Activated T-helper 17 cell treated with anti-CD3 and anti-CD28 coated beads, Interleukin-2, amount 50 U/mL, for 72 hours (primary cell): ENCODE data around the gene SPDYE1. TPM values are rescaled to one million over a fixed set of nuclear protein-coding genes. Genes with fewer than 3 reads are reported as not detected.
"Not testable (repeated sequence)": the region's sequence is repeated elsewhere in the genome, so short reads cannot be mapped to it uniquely, and the experiment has no call there.

ENCODE experiments used
- ATAC-seq: fragments of 150-1000 bp; cut with Tn5 transposase; replicated peaks from 2 replicates; pipeline ENCODE4 v1.10.0; 2021; ENCODE audit warnings: mild to moderate bottlenecking, moderate library complexity
- H3K27ac Mint-ChIP-seq: one replicate; pipeline ENCODE4 v1.8.0; 2022; ENCODE audit warnings: mixed read lengths
- H3K27me3 Mint-ChIP-seq: one replicate; pipeline ENCODE4 v1.8.0; 2022; ENCODE audit warnings: mixed read lengths
- H3K36me3 Mint-ChIP-seq: one replicate; pipeline ENCODE4 v1.8.0; 2022; ENCODE audit warnings: low read depth, mild to moderate bottlenecking, mixed read lengths
- H3K4me1 Mint-ChIP-seq: one replicate; pipeline ENCODE4 v1.8.0; 2022; ENCODE audit warnings: mixed read lengths
- H3K4me3 Mint-ChIP-seq: one replicate; pipeline ENCODE4 v1.8.0; 2022; ENCODE audit warnings: mild to moderate bottlenecking, mixed read lengths
- H3K9me3 Mint-ChIP-seq: one replicate; pipeline ENCODE4 v1.8.0; 2022; ENCODE audit warnings: mixed read lengths
- total RNA-seq, 2 donors: library from RNA; stranded (reverse); gene quantifications; one replicate each; pipeline ENCODE4 v1.2.3, GENCODE V29; 2022

The SPDYE1 gene
- total RNA-seq, 2 donors from 2014 or later: not detected

DNA sequence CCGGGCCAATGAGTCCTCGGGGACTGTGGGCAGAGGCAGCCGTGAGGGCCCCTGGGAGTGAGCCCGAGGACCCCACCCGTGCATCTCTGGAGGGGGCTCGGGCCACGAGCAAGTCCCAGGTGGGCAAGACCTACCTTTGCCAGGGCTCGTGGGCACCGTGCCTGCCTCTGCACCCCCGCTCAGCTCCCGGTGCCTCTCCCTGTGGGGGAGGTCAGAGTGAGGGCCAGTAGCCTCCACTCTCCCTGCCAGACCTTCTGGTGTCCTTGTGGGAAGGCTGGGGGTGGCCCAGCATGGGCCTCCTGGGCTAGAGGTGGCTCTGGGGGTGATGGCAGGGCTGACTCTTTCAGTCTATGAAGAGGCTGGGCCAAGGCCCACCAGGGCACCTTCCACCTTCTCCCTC lies 31.7 kb downstream of the SPDYE1 start:
- H3K4me3 Mint-ChIP-seq, ATAC-seq, H3K9me3 Mint-ChIP-seq, H3K4me1 Mint-ChIP-seq, H3K27me3 Mint-ChIP-seq, H3K36me3 Mint-ChIP-seq, H3K27ac Mint-ChIP-seq: not testable (repeated sequence)

DNA sequence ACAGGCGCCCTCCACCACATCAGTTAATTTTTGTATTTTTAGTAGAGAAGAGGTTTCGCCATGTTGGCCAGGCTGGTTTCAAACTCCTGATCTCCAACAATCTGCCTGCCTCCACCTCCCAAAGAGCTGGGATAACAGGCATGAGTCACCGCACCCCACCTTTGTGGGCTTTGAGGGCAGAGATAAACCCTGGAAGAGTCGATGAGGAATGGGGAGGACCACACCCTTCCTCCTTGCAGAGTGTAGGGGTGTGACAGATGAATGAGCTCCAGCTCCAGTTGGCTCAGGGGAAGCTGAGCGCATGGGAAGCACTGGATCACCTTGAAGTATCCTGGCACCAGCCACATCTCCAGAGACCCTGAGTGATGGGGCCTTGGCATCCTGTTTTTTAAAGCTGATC lies 32.3 kb downstream of the SPDYE1 start:
- H3K9me3 Mint-ChIP-seq, H3K4me1 Mint-ChIP-seq, H3K4me3 Mint-ChIP-seq, H3K36me3 Mint-ChIP-seq, H3K27ac Mint-ChIP-seq, H3K27me3 Mint-ChIP-seq, ATAC-seq: not testable (repeated sequence)

DNA sequence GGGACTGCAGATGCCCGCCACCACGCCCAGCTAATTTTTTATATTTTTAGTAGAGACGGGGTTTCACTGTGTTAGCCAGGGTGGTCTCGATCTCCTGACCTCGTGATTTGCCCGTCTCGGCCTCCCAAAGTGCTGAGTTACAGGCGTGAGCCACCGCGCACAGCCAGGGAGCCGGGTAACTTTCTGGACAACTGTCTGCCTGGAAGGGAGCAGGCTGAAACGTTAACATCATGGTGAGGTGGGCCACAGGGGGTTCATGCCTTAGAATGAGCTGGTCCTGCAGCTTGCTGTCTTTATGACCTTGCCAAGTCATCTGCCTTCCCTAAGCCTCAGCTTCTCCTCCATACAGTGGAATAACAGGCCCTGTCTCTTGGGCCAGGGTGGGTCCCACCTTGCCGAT lies 33.6 kb downstream of the SPDYE1 start:
- H3K27ac Mint-ChIP-seq, H3K9me3 Mint-ChIP-seq, H3K4me3 Mint-ChIP-seq, H3K27me3 Mint-ChIP-seq, ATAC-seq, H3K4me1 Mint-ChIP-seq: not testable (repeated sequence)
- H3K36me3 Mint-ChIP-seq: peaks cover 12% of the 10 kb centered on the region

DNA sequence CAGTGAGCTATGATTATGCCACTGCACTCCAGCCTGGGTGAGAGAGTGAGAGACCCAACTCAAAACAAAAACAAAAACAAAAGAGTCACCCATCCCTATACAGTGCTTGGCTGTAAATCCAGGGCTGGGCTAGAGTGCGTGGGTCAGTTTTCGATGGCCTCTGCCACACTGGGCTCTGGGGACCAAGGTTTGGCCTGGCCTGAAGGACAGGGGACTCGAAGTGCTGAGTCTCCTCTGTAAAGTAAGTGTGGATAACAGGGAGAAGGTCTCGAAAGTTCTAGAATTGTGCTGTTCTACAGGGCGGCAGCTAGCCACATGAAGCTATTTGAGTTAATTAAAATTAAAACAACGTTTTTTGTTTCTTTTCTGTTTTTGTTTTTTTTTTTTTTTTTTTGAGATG lies 34.3 kb downstream of the SPDYE1 start:
- ATAC-seq, H3K4me3 Mint-ChIP-seq, H3K4me1 Mint-ChIP-seq, H3K27me3 Mint-ChIP-seq, H3K9me3 Mint-ChIP-seq, H3K27ac Mint-ChIP-seq: not testable (repeated sequence)
- H3K36me3 Mint-ChIP-seq: peaks cover 12% of the 10 kb centered on the region

DNA sequence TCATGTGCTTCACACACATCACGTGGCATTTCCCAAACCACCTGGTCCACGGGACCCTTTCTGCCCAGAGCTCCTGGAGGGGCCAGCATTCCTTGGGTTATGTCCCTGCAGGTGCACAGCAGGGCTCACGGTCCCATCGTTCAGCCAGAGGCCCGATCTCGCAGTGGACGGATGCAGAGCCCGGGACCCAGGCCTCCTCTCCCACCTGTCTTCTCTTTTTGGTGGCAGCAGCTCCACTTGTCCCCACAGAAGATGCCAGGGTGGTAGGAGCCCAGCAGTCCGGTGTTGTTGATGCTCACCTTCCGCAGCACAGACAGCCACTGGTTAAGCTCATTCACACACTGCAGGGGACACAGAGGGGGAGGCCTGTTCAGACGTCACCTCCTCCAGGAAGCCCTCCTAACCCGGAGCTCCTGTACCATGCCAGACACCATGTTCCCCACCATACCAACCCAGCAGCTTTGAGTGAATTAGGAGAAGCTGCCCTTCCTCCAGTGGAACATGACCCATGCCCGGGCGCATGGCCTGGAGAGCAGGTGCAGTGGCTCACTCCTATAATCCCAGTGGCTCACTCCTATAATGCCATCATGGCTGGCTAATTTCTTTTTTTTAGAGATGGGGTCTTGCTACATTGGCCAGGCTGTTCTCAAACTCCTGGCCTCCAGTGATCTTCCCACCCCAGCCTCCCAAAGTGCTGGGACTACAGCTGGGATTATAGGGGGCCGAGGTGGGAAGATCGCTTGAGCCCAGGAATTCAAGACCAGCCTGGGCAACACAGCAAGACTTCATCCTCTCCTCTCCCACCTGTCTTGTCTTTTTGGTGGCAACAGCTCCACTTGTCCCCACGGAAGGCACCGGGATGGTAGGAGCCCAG lies 36.5 kb downstream of the SPDYE1 start:
- H3K36me3 Mint-ChIP-seq: peaks cover 12% of the 10 kb centered on the region
- not testable (repeated sequence) for H3K27ac Mint-ChIP-seq, H3K9me3 Mint-ChIP-seq, H3K27me3 Mint-ChIP-seq, H3K4me1 Mint-ChIP-seq, ATAC-seq, H3K4me3 Mint-ChIP-seq

DNA sequence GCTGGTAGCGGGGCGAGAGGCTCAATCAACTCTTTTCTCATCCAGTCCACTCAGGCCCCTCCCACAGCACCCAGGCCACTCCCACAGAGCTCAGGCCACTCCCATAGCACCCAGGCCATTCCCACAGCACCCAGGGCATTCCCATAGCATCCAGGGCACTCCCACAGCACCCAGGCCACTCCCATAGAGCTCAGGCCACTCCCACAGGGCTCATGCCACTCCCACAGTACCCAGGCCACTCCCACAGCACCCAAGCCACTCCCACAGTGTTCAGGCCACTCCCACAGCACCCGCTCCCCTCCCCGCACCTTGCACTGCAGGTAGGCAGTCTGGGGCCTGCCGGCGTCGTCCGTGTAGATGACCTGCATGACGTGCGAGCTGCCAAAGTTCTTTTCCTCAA lies 38.7 kb downstream of the SPDYE1 start:
- not testable (repeated sequence) for H3K27ac Mint-ChIP-seq, H3K4me1 Mint-ChIP-seq, H3K4me3 Mint-ChIP-seq, H3K9me3 Mint-ChIP-seq, H3K27me3 Mint-ChIP-seq
- H3K36me3 Mint-ChIP-seq: peaks cover 12% of the 10 kb centered on the region
- ATAC-seq: peak; percentile 39

DNA sequence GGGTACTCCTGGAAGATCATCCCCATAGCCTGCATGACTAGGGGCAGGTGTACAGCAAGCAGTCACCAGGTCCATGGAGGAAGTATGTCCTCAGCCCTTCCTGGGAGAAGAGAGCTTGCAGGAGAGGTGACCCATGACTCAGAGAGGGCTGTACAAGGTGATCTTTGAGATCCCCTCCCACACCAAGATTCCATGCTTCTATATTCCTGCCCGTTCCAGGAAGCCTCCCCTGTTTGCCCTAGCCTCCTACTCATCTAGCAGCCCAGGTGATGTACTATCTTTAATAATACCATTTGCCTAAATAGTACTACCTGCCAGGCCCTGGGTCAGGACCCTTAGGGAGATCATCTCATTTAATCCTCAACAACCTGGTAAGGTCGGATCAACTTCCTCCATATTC lies 40.3 kb downstream of the SPDYE1 start:
- not testable (repeated sequence) for H3K4me3 Mint-ChIP-seq, H3K27me3 Mint-ChIP-seq, H3K4me1 Mint-ChIP-seq, ATAC-seq, H3K27ac Mint-ChIP-seq, H3K9me3 Mint-ChIP-seq
- peaks cover 12% of the 10 kb centered on the region for H3K36me3 Mint-ChIP-seq

DNA sequence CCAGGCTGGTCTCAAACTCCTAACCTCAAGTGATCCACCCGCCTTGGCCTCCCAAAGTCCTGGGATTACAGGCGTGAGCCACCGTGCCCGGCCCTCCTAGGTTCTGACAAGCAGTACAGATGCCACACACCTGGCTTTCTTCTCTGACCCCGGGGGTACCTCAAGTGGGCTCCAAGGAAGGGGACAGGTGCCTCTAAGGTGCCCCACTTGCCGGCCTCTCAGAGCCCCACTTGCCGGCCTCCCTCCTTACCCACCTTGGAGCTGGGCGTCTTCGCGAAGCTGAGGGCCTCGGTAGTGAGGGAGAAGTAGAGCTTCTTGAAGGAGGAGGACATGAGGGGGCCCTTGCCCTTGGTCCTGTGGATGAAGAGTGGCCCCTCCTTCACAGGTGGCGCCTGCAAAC lies 40.9 kb downstream of the SPDYE1 start:
- not testable (repeated sequence) for H3K36me3 Mint-ChIP-seq, H3K27me3 Mint-ChIP-seq, H3K9me3 Mint-ChIP-seq, H3K27ac Mint-ChIP-seq, H3K4me1 Mint-ChIP-seq, H3K4me3 Mint-ChIP-seq, ATAC-seq

DNA sequence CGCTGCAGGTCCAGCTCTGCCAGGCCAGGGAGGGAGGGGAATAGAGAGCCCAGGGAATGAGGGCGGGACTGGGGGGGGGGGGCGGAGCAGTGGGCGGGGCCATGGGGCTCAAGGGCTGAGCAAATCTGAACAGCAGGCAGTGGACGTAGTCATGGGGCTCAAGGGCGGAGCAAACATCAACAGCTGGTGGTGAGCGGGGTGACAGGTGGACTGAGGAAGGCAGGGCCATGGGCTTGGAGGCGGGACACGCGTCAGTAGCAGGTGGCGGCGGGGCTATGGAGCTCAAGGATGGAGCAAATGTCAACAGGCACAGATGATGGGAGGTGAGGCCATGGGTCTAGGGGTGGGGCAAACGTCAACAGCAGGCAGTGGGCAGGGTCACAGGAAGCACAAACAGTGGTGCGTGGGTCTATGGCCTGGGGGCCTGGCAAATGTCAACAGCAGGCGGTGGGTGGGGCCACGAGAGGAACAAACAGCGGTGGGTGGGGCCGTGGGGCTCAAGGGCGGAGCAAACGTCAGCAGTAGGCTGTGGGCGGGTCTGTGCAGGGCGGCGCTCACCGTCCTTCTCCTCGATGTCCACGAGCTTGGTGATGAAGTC lies 41.4 kb downstream of the SPDYE1 start:
- H3K27me3 Mint-ChIP-seq, H3K9me3 Mint-ChIP-seq, H3K4me1 Mint-ChIP-seq, H3K27ac Mint-ChIP-seq, H3K36me3 Mint-ChIP-seq: not testable (repeated sequence)
- H3K4me3 Mint-ChIP-seq: peak overlapping the region; percentile 49
- peak; percentile 79 for ATAC-seq

DNA sequence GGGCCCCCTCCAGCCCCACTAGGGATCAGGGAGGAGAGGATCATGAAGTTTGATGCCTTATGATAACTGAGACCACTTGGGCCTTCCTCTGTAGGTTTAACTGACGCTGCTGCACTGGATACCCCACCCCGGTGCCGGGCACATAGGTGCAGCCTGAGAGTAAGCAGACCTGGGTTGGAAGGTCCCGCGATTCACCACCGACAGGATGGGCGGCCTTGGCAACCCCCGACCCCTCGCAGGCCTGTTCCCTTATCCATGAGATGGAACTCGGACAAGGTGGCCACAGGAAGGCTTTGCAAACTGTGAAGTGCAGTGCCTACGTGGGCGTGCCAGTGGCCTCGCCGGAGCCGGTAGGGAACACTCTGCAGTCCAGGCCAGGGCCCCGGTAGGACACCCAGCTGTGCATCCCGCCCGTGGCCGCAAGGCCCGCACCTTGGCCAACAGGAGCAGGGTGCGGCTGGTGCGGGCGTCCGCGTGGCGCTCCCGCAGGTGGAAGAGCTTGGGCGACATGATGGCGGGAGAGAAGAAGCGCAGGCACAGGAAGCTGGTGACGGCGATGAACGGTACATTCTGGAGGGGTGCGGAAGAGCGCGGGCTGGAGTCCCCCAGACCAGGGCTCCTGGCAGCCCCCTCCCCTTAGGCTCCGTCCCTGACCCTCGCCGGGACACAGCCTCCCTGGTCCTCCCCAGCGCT lies 42.2 kb downstream of the SPDYE1 start:
- ATAC-seq: peak; percentile 22
- not testable (repeated sequence) for H3K36me3 Mint-ChIP-seq, H3K27me3 Mint-ChIP-seq, H3K27ac Mint-ChIP-seq, H3K4me1 Mint-ChIP-seq, H3K9me3 Mint-ChIP-seq
- peak overlapping the region; percentile 79 for H3K4me3 Mint-ChIP-seq

DNA sequence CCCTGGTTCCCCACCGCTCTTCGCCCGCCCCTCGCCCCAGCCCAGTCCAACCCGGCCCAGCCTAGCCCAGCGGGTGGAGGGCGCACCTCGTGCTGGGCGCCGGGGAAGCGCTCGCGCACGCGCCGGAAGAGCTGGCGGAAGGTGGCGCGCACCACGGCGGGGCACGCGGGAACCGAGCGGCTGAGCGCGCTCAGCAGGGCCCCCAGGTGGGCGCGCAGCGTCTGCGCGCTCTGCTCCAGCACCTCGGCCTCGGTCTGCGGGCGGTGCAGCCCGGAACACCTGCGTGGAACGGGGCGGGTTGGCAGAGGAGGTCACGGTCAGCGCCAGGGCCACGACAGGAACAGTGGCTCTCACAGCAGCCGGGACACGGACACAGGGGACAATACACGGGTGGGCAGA lies 42.8 kb downstream of the SPDYE1 start:
- H3K4me1 Mint-ChIP-seq, H3K36me3 Mint-ChIP-seq, H3K9me3 Mint-ChIP-seq, H3K27me3 Mint-ChIP-seq, H3K27ac Mint-ChIP-seq: not testable (repeated sequence)
- ATAC-seq: peak; percentile 53
- peak overlapping the region; percentile 79 for H3K4me3 Mint-ChIP-seq

DNA sequence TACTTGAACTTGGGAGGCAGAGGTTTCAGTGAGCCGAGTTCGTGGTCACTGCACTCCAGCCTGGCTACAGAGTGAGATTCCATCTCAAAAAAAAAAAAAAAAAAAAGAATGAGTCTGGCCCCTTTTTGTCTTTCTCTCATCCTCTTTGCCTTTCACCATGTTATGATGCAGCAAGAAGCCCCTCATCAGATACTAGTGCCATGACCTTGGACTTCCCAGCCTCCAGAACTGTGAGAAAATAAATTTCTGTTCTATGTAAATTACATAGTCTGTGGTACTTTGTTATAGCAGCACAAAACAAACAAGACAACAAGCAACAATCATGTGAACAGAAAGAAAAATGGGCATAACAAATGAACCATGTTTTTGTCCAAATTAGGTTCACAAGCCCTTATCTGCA lies 44.5 kb downstream of the SPDYE1 start:
- H3K9me3 Mint-ChIP-seq: no peaks in the 10 kb centered on the region
- peaks cover 19% of the 10 kb centered on the region for H3K4me1 Mint-ChIP-seq
- H3K27ac Mint-ChIP-seq: no peak overlapping the region
- peaks cover 22% of the 10 kb centered on the region for H3K36me3 Mint-ChIP-seq
- no peaks in the 10 kb centered on the region for H3K27me3 Mint-ChIP-seq
- peak overlapping the region; percentile 37 for H3K4me3 Mint-ChIP-seq
- no peak for ATAC-seq

DNA sequence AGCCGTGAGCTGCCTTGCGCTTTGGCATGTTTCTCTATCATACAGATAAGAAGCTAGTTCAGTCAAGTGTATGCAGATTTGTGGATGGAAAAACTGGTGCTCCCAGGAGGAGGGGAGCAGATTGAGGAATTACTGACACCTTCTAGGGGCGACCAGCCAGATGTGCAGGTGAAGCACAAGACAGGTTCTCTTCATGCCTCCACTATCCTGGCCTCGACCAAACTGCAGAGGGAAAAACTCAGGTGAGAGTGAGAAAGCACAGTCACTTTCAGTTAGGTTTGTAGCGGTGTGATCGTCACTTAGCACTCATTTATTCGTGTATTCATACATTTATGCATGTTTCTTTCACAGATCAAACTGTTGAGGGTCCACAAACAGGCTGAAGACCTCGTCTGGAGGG lies 46.2 kb downstream of the SPDYE1 start:
- ATAC-seq: no peak
- Mint-ChIP-seq H3K27me3 (no peaks in the 10 kb centered on the region), H3K9me3 (no peaks in the 10 kb centered on the region), H3K4me3 (peak overlapping the region; percentile 91), H3K4me1 (peaks cover 28% of the 10 kb centered on the region), H3K36me3 (peaks cover 37% of the 10 kb centered on the region), H3K27ac (peak overlapping the region; percentile 87)

DNA sequence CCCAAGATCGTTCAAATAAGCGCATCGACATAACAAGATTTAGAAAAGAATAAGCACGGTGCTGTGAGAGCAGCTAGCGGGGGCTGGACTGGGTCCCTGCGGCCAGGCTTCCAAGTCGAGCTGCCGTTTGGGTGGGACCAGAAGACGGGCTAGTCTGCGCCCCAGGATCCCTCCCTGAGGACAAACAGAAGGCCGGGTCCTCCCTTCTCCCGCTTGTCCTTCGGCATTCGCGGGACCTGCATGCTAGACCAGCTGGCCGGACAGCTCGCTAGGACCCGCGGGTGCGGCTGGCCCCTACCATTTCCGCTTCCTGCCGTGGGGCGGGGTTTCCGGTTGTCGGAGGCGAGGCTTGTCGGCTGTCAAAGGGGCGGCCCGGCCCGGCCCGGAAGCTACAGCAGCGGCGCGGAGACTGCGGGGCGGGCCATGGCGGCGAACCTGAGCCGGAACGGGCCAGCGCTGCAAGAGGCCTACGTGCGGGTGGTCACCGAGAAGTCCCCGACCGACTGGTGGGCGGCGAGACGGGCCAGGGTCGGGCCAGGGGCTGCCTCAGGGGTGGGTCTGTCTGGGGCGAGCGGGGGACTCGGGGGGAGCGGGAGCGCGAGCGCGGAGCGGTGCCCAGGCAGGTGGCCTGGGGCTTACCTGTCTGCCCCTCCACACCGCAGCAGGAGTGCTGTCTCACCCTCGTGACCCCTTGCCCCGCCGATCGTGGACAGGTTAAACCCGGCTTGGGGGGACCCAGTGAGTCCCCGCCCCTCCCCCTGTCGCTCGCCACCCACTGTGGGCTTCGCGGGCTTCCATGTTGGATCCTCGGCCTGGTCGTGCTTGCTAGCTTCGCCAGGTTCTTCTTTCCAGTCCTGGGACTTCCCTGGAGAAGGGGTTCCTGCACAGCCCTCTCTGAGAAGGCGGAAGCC lies 46.9 kb downstream of the SPDYE1 start, which contains the start of gene DBNL:
TSS of gene DBNL (plus strand) at position 388 of the 911 bp plus-strand sequence. CDS start at position 424, 36 bp downstream.
- peaks cover 43% of the 10 kb centered on the region for H3K36me3 Mint-ChIP-seq
- peaks cover 28% of the 10 kb centered on the region for H3K4me1 Mint-ChIP-seq
- H3K4me3 Mint-ChIP-seq: peak within 1 kb of the TSS; percentile 91
- H3K9me3 Mint-ChIP-seq: no peaks in the 10 kb centered on the region
- peak; percentile 79 for ATAC-seq
- H3K27me3 Mint-ChIP-seq: no peaks in the 10 kb centered on the region
- H3K27ac Mint-ChIP-seq: peak within 1 kb of the TSS; percentile 95
